Measurements from ENCODE around the gene FBXW11.

FBXW11 gene

GRCh38 chr5:171838066-171838465, 168.4 kb downstream of the FBXW11 start:
- no peak for DNase-seq

GRCh38 chr5:171837522-171837921, 168.9 kb downstream of the FBXW11 start:
- no peak for DNase-seq

GRCh38 chr5:171835066-171835465, 171.4 kb downstream of the FBXW11 start:
- DNase-seq, result no peak

GRCh38 chr5:171834461-171834860, 172.0 kb downstream of the FBXW11 start:
- no peak for DNase-seq

GRCh38 chr5:171832775-171833174, 173.7 kb downstream of the FBXW11 start:
- DNase-seq, result no peak

- no peak for DNase-seq
Observed at GRCh38 chr5:171830686-171831085, 175.8 kb downstream of the FBXW11 start.

GRCh38 chr5:171827162-171827561, 179.3 kb downstream of the FBXW11 start:
- no peak for DNase-seq

GRCh38 chr5:171826132-171826531, 180.3 kb downstream of the FBXW11 start:
- DNase-seq, result no peak

- DNase-seq, result no peak
Observed at GRCh38 chr5:171825051-171825450, 181.4 kb downstream of the FBXW11 start.

- DNase-seq, result no peak
Observed at GRCh38 chr5:171823269-171823668, 183.2 kb downstream of the FBXW11 start.

GRCh38 chr5:171821286-171821685, 185.2 kb downstream of the FBXW11 start:
- no peak for DNase-seq

GRCh38 chr5:171820561-171820960, 185.9 kb downstream of the FBXW11 start:
- DNase-seq, result no peak

- DNase-seq, result no peak
Observed at GRCh38 chr5:171816666-171817065, 189.8 kb downstream of the FBXW11 start.

GRCh38 chr5:171813813-171814490, 192.5 kb downstream of the FBXW11 start:
- no peak for DNase-seq

GRCh38 chr5:171813270-171813669, 193.2 kb downstream of the FBXW11 start:
- DNase-seq, result no peak

All from NCI-H1436 treated with DMSO at 0.1 percent for 48 hours (cell line).